Naive thymus-derived CD4-positive, alpha-beta T cell (primary cell): ENCODE results near the gene ADH4. TPM values are rescaled to one million over a fixed set of nuclear protein-coding genes. Genes with fewer than 3 reads are reported as not detected.
"Not testable (repeated sequence)": the region's sequence is repeated elsewhere in the genome, so short reads cannot be mapped to it uniquely, and the experiment has no call there.

Source experiments
- ATAC-seq: fragments of 150-1000 bp; cut with Tn5 transposase; 2 replicates; pipeline ENCODE4 v1.10.0; 2021; ENCODE audit warnings: mild to moderate bottlenecking, moderate library complexity
- CTCF ChIA-PET: fragments of 350-600 bp; sonication (Branson Sonifier 250); formaldehyde crosslinking; loops from one replicate; lab custom pipeline; 2021; ENCODE audit warnings: antibody characterized with exemption; lab: Charles Lee
- POLR2A ChIA-PET: fragments of 350-600 bp; sonication (Branson Sonifier 250); formaldehyde crosslinking; loops from one replicate; lab custom pipeline; 2021; ENCODE audit warnings: antibody characterized with exemption, inconsistent platforms; lab: Charles Lee
- DNase-seq, 9 donors: peaks; one replicate each; pipeline versions ENCODE4 v3.0.0 to v3.0.0-alpha.2; 2020 to 2022; ENCODE audit warnings: mixed read lengths in 1 of 9
- H3K27ac ChIP-seq: one replicate; pipeline ENCODE4 v1.7.0; 2013; ENCODE audit warnings: mild to moderate bottlenecking, low read depth, low read length, moderate library complexity
- H3K27me3 ChIP-seq, 2 donors: one replicate each; pipeline ENCODE4 v1.7.0; 2013; ENCODE audit warnings: low read length in 2 of 2, mild to moderate bottlenecking in 2 of 2, moderate library complexity in 2 of 2; ENCODE audit not compliant: control insufficient read depth in 2 of 2, insufficient read depth in 2 of 2
- H3K36me3 ChIP-seq, 3 experiments: 1 replicate in 2 of 3; 2 replicates in 1 of 3; pipeline ENCODE4 v1.7.0; 2013; ENCODE audit warnings: low read length in 3 of 3, mild to moderate bottlenecking in 3 of 3, moderate library complexity in 1 of 3; ENCODE audit not compliant: insufficient read depth in 3 of 3, control insufficient read depth in 2 of 3
- H3K4me1 ChIP-seq, 2 donors: one replicate each; pipeline ENCODE4 v1.7.0; 2013; ENCODE audit warnings: low read length in 2 of 2, mild to moderate bottlenecking in 2 of 2, moderate library complexity in 1 of 2; ENCODE audit not compliant: control insufficient read depth in 2 of 2, insufficient read depth in 2 of 2
- H3K4me3 ChIP-seq: 2 replicates; pipeline ENCODE4 v1.7.0; 2013; ENCODE audit warnings: mild to moderate bottlenecking, low read length
- H3K9me3 ChIP-seq, 3 experiments: 1 replicate in 2 of 3; 2 replicates in 1 of 3; pipeline ENCODE4 v1.7.0; 2013; ENCODE audit warnings: low read length in 3 of 3; ENCODE audit not compliant: control insufficient read depth in 2 of 3
- H3K27ac Mint-ChIP-seq, 9 donors: one replicate each; pipeline ENCODE4 v1.8.0; 2020 to 2022; ENCODE audit warnings: mixed read lengths in 9 of 9, mild to moderate bottlenecking in 8 of 9, moderate library complexity in 5 of 9, inconsistent platforms in 2 of 9
- H3K27me3 Mint-ChIP-seq, 5 donors: one replicate each; pipeline ENCODE4 v1.8.0; 2021 to 2022; ENCODE audit warnings: mixed read lengths in 5 of 5, mild to moderate bottlenecking in 1 of 5
- H3K36me3 Mint-ChIP-seq, 5 donors: one replicate each; pipeline ENCODE4 v1.8.0; 2020 to 2022; ENCODE audit warnings: mixed read lengths in 5 of 5, mild to moderate bottlenecking in 3 of 5, inconsistent platforms in 1 of 5
- H3K4me1 Mint-ChIP-seq, 7 donors: one replicate each; pipeline ENCODE4 v1.8.0; 2020 to 2022; ENCODE audit warnings: mixed read lengths in 7 of 7, mild to moderate bottlenecking in 3 of 7, inconsistent platforms in 1 of 7
- H3K4me3 Mint-ChIP-seq, 10 donors: one replicate each; pipeline ENCODE4 v1.8.0; 2020 to 2022; ENCODE audit warnings: mild to moderate bottlenecking in 10 of 10, mixed read lengths in 10 of 10, moderate library complexity in 6 of 10, inconsistent platforms in 2 of 10
- H3K9me3 Mint-ChIP-seq, 11 donors: one replicate each; pipeline ENCODE4 v1.8.0; 2020 to 2022; ENCODE audit warnings: mixed read lengths in 11 of 11, mild to moderate bottlenecking in 4 of 11, inconsistent platforms in 1 of 11, moderate library complexity in 1 of 11
- intact Hi-C, 2 donors: fragments of 100-400 bp; cut with micrococcal nuclease; formaldehyde crosslinking; loops; one replicate each; pipeline ENCODE4 v1.15.1; 2023
- polyA plus RNA-seq, 2 donors: library from polyadenylated mRNA; unstranded; fragments of 300-500 nt; fragmentation: Illumina TruSeq; gene quantifications; one replicate each; pipeline ENCODE4 v1.2.3, GENCODE V29; 2021
- total RNA-seq, 6 experiments: library from RNA in 5 of 6; stranded (reverse) in 5 of 6; gene quantifications; 1 replicate in 5 of 6; 2 replicates in 1 of 6; pipeline ENCODE4 v1.2.3 and lab custom pipeline; 2021 to 2026

The ADH4 gene
- not detected for total RNA-seq
- polyA plus RNA-seq, result not detected
- total RNA-seq (lab: John Stamatoyannopoulos, UW), result not detected

- Histone ChIP-seq H3K27me3 (no peaks in the 10 kb centered on the region), H3K4me3 (no peak within 1 kb of the TSS), H3K36me3 (no peaks in the 10 kb centered on the region), H3K27ac (no peak within 1 kb of the TSS), H3K9me3 (no peaks in the 10 kb centered on the region), H3K4me1 (no peaks in the 10 kb centered on the region)
- Mint-ChIP-seq H3K36me3 (no peaks in the 10 kb centered on the region), H3K4me1 (no peaks in the 10 kb centered on the region), H3K4me3 (no peak within 1 kb of the TSS), H3K27me3 (peaks cover 0 to 9% (median 0%) of the 10 kb centered on the region in 5 donors), H3K9me3 (no peaks in the 10 kb centered on the region), H3K27ac (no peak within 1 kb of the TSS)
- ChIA-PET POLR2A (interaction anchor here (0.8 kb wide), 1 partner anchor 23 kb away, joined by 3 read pairs; no protein-coding TSS in a partner anchor), CTCF (interaction anchor here (0.6 kb wide), 1 partner anchor 19 kb away, joined by 3 read pairs; no protein-coding TSS in a partner anchor)
- DNase-seq (no peak), ATAC-seq (no peak)
- intact Hi-C loops, result no loop called here
Observed at GRCh38 chr4:99144070-99144469, at the start of gene ADH4. TSS of gene ADH4 (minus strand) at chr4:99144297. CDS start at chr4:99144222, 75 bp downstream.

- no peak for DNase-seq
- H3K27me3 ChIP-seq, result no peaks in the 10 kb centered on the region
- ChIA-PET POLR2A (no interaction called here), CTCF (no interaction called here)
- H3K9me3 ChIP-seq, result no peaks in the 10 kb centered on the region
- H3K27ac Mint-ChIP-seq, result no peak overlapping the region
- H3K27me3 Mint-ChIP-seq, result no peaks in the 10 kb centered on the region
- no peaks in the 10 kb centered on the region for H3K36me3 ChIP-seq
- H3K4me1 Mint-ChIP-seq, result no peaks in the 10 kb centered on the region
- H3K4me1 ChIP-seq, result no peaks in the 10 kb centered on the region
- no peak for ATAC-seq
- no peak overlapping the region for H3K4me3 Mint-ChIP-seq
- intact Hi-C loops, result no loop called here
- H3K27ac ChIP-seq, result no peak overlapping the region
- H3K36me3 Mint-ChIP-seq, result peaks cover 0 to 36% (median 26%) of the 10 kb centered on the region in 5 donors
- H3K9me3 Mint-ChIP-seq, result peaks cover 5 to 68% (median 26%) of the 10 kb centered on the region in 11 donors
- no peak overlapping the region for H3K4me3 ChIP-seq
Observed at GRCh38 chr4:99190336-99190735, 46.2 kb upstream of the ADH4 start.

GRCh38 chr4:99189900-99190299 lies 45.8 kb upstream of the ADH4 start:
- H3K27ac Mint-ChIP-seq, H3K4me1 Mint-ChIP-seq, H3K27ac ChIP-seq, DNase-seq, H3K27me3 Mint-ChIP-seq, H3K36me3 ChIP-seq, H3K4me3 ChIP-seq, ATAC-seq, H3K9me3 ChIP-seq, POLR2A ChIA-PET, H3K27me3 ChIP-seq, H3K4me3 Mint-ChIP-seq, CTCF ChIA-PET, H3K4me1 ChIP-seq, intact Hi-C loops: not testable (repeated sequence)
- H3K9me3 Mint-ChIP-seq, result peaks cover 9 to 70% (median 29%) of the 10 kb centered on the region in 11 donors
- H3K36me3 Mint-ChIP-seq, result peaks cover 0 to 41% (median 30%) of the 10 kb centered on the region in 5 donors

- no peaks in the 10 kb centered on the region for H3K9me3 ChIP-seq
- Mint-ChIP-seq H3K9me3 (peaks cover 9 to 59% (median 25%) of the 10 kb centered on the region in 11 donors), H3K27ac (no peak overlapping the region), H3K27me3 (no peaks in the 10 kb centered on the region), H3K4me3 (no peak overlapping the region), H3K36me3 (peaks cover 0 to 52% (median 31%) of the 10 kb centered on the region in 5 donors), H3K4me1 (no peaks in the 10 kb centered on the region)
- no peak for ATAC-seq
- no peak overlapping the region for H3K4me3 ChIP-seq
- CTCF ChIA-PET, result no interaction called here
- no peak overlapping the region for H3K27ac ChIP-seq
- intact Hi-C loops, result no loop called here
- H3K27me3 ChIP-seq, result no peaks in the 10 kb centered on the region
- DNase-seq, result no peak
- no peaks in the 10 kb centered on the region for H3K36me3 ChIP-seq
- POLR2A ChIA-PET, result no interaction called here
- no peaks in the 10 kb centered on the region for H3K4me1 ChIP-seq
Observed at GRCh38 chr4:99186029-99186428, 41.9 kb upstream of the ADH4 start.

GRCh38 chr4:99185581-99185980 lies 41.5 kb upstream of the ADH4 start:
- intact Hi-C loops, result no loop called here
- Mint-ChIP-seq H3K9me3 (peaks cover 5 to 54% (median 21%) of the 10 kb centered on the region in 11 donors), H3K4me1 (no peaks in the 10 kb centered on the region), H3K27ac (no peak overlapping the region), H3K27me3 (no peaks in the 10 kb centered on the region), H3K4me3 (no peak overlapping the region), H3K36me3 (peaks cover 0 to 49% (median 28%) of the 10 kb centered on the region in 5 donors)
- Histone ChIP-seq H3K36me3 (no peaks in the 10 kb centered on the region), H3K9me3 (no peaks in the 10 kb centered on the region), H3K4me1 (no peaks in the 10 kb centered on the region), H3K4me3 (no peak overlapping the region), H3K27me3 (no peaks in the 10 kb centered on the region), H3K27ac (no peak overlapping the region)
- ATAC-seq, result no peak
- ChIA-PET POLR2A (no interaction called here), CTCF (no interaction called here)
- no peak for DNase-seq

- Mint-ChIP-seq H3K27me3 (no peaks in the 10 kb centered on the region), H3K4me1 (no peaks in the 10 kb centered on the region), H3K27ac (no peak overlapping the region), H3K9me3 (peaks cover 2 to 44% (median 17%) of the 10 kb centered on the region in 11 donors), H3K36me3 (peaks cover 0 to 51% (median 24%) of the 10 kb centered on the region in 5 donors), H3K4me3 (no peak overlapping the region)
- H3K27me3 ChIP-seq, result no peaks in the 10 kb centered on the region
- no peak for ATAC-seq
- H3K4me3 ChIP-seq, result no peak overlapping the region
- H3K27ac ChIP-seq, result no peak overlapping the region
- no peaks in the 10 kb centered on the region for H3K9me3 ChIP-seq
- intact Hi-C loops, result no loop called here
- no peaks in the 10 kb centered on the region for H3K36me3 ChIP-seq
- DNase-seq, result no peak
- CTCF ChIA-PET, result no interaction called here
- no peaks in the 10 kb centered on the region for H3K4me1 ChIP-seq
- POLR2A ChIA-PET, result interaction anchor here (0.6 kb wide), 1 partner anchor 540 kb away, joined by 3 read pairs; no protein-coding TSS in a partner anchor
Observed at GRCh38 chr4:99180382-99181070, 36.4 kb upstream of the ADH4 start.

- no peak for ATAC-seq
- no peaks in the 10 kb centered on the region for H3K4me1 Mint-ChIP-seq
Observed at GRCh38 chr4:99179626-99180025, 35.5 kb upstream of the ADH4 start.

More at GRCh38 chr4:99179626-99180025, 35.5 kb upstream of the ADH4 start:
- Histone ChIP-seq H3K9me3 (no peaks in the 10 kb centered on the region), H3K4me3 (no peak overlapping the region), H3K27me3 (no peaks in the 10 kb centered on the region), H3K36me3 (no peaks in the 10 kb centered on the region), H3K27ac (no peak overlapping the region), H3K4me1 (no peaks in the 10 kb centered on the region)
- no peak for DNase-seq
- CTCF ChIA-PET, result no interaction called here
- POLR2A ChIA-PET, result interaction anchor here (0.6 kb wide), 1 partner anchor 540 kb away, joined by 3 read pairs; no protein-coding TSS in a partner anchor
- Mint-ChIP-seq H3K4me3 (no peak overlapping the region), H3K27me3 (no peaks in the 10 kb centered on the region), H3K9me3 (peaks cover 0 to 42% (median 14%) of the 10 kb centered on the region in 11 donors), H3K36me3 (peaks cover 0 to 46% (median 30%) of the 10 kb centered on the region in 5 donors), H3K27ac (no peak overlapping the region)
- intact Hi-C loops, result no loop called here
